ENCODE results near the gene SLC4A2. TPM values are rescaled to one million over a fixed set of nuclear protein-coding genes. Genes with fewer than 3 reads are reported as not detected.
A peak's percentile ranks its signal among the peaks of the same experiment; 100 is the strongest.

Gene SLC4A2
- total and polyA plus RNA-seq, 7 donors = 26.5 to 39.8 (median 32.0) TPM

- no peak overlapping the region for H3K27ac ChIP-seq
- no peak overlapping the region for H3K4me3 ChIP-seq
- peaks cover 0 to 83% (median 17%) of the 10 kb centered on the region in 3 donors for H3K27me3 ChIP-seq (ENCODE audit: insufficient read depth in 3 of 3, low read length in 2 of 3)
- TF ChIP-seq, protein P1, sequence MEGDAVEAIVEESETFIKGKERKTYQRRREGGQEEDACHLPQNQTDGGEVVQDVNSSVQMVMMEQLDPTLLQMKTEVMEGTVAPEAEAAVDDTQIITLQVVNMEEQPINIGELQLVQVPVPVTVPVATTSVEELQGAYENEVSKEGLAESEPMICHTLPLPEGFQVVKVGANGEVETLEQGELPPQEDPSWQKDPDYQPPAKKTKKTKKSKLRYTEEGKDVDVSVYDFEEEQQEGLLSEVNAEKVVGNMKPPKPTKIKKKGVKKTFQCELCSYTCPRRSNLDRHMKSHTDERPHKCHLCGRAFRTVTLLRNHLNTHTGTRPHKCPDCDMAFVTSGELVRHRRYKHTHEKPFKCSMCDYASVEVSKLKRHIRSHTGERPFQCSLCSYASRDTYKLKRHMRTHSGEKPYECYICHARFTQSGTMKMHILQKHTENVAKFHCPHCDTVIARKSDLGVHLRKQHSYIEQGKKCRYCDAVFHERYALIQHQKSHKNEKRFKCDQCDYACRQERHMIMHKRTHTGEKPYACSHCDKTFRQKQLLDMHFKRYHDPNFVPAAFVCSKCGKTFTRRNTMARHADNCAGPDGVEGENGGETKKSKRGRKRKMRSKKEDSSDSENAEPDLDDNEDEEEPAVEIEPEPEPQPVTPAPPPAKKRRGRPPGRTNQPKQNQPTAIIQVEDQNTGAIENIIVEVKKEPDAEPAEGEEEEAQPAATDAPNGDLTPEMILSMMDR (IDR thresholded peaks at IDR 0.05) = no peak
- ATAC-seq = peak; percentile 37 to 58 (median 40)
- H3K9me3 ChIP-seq = no peaks in the 10 kb centered on the region
- no peaks in the 10 kb centered on the region for H3K36me3 ChIP-seq (ENCODE audit: insufficient read depth in 1 of 2, low read depth in 1 of 2)
- H3K4me1 ChIP-seq = peaks cover 8% of the 10 kb centered on the region
- 32 to 36% (median 34%) methylated on average over 8 of the region's 8 CpGs for WGBS, 3 donors
- intact Hi-C loops (cut with DNase I) = loop anchor here in 1 of 2 donors (5.0 kb wide), 1 partner anchor 97 kb away; no protein-coding TSS in a partner anchor
- no peak for DNase-seq
Measured at GRCh38 chr7:151014950-151015349, 44.4 kb upstream of the SLC4A2 start.

DNA sequence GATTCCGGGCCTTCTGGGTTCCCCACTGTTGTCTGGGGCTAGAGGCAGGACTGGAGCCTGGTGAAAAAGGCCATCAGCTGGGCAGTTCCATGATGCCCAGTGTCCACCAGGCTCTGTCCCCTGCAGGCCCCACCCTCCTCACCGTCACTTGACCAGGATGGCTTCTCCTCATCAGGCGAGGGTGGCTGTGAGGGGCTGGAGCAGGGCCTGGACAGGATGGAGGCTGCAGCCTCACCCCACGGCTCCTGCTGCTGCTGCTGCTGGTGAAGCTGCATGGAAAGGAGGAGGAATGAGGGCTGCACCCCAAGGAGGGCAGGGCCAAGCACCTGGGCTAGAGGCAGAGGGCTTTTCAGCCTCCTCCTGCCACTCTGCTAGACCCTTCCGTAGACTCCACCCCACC lies 43.4 kb upstream of the SLC4A2 start:
- Histone ChIP-seq H3K4me1 (peaks cover 8% of the 10 kb centered on the region), H3K36me3 (ENCODE audit: insufficient read depth in 1 of 2, low read depth in 1 of 2) (no peaks in the 10 kb centered on the region), H3K9me3 (no peaks in the 10 kb centered on the region), H3K27me3 (ENCODE audit: insufficient read depth in 3 of 3, low read length in 2 of 3) (peaks cover 0 to 78% (median 15%) of the 10 kb centered on the region in 3 donors), H3K27ac (no peak overlapping the region), H3K4me3 (no peak overlapping the region)
- TF ChIP-seq, protein P1 (IDR thresholded peaks at IDR 0.05) = no peak
- no peak for DNase-seq
- no peak for ATAC-seq
- intact Hi-C loops (cut with DNase I) = no loop called here
- WGBS, 3 donors = 72 to 84% (median 81%) methylated on average over 5 of the region's 5 CpGs

DNA sequence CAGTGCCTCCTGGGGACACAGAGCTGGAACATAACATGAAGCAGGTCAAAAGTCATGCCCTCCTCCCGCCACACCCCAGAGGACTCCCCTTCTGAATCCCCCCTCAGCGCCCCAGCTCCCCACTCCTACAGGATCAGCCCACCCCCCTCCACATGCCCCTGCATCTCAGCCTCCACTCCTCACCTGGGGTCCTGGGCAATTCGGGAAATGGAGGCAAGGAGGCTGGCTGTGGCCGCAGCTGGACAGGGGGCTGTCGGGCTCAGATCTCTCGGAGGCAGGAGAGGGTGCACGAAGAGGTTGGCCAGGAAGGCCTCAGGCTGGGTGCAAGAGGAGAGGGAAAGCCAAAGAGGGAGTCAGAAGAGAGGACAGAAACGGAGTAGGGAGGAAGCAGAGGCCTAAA lies 42.9 kb upstream of the SLC4A2 start:
- Histone ChIP-seq H3K4me3 (no peak overlapping the region), H3K27ac (no peak overlapping the region), H3K27me3 (ENCODE audit: insufficient read depth in 3 of 3, low read length in 2 of 3) (peaks cover 0 to 78% (median 15%) of the 10 kb centered on the region in 3 donors), H3K4me1 (peaks cover 8% of the 10 kb centered on the region), H3K36me3 (ENCODE audit: insufficient read depth in 1 of 2, low read depth in 1 of 2) (no peaks in the 10 kb centered on the region), H3K9me3 (no peaks in the 10 kb centered on the region)
- WGBS, 3 donors = 83 to 89% (median 85%) methylated on average over 8 of the region's 8 CpGs
- intact Hi-C loops (cut with DNase I) = no loop called here
- no peak for ATAC-seq
- DNase-seq = no peak
- TF ChIP-seq, protein P1 (IDR thresholded peaks at IDR 0.05) = no peak

DNA sequence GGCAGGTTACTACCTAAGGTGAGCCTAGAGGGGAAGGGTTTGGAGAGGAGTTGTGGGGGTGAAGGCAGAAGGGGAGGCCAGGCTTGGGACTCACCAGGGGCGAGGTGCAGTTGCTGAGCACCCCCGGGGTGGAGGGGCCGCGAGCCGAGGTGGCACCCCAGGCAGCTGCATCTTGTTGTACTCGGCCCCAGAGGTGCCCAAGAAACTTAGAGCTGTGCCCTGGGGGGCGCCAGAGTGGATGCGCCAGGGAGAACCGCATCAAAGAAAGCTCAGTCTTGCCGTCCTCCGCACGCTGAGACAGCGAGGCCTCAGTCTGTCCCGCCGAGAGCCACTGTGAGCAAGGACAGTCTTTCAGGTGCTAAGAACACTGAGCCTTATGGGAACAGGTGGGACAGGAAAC lies 42.4 kb upstream of the SLC4A2 start:
- TF ChIP-seq, protein P1 (IDR thresholded peaks at IDR 0.05) = no peak
- Histone ChIP-seq H3K27me3 (ENCODE audit: insufficient read depth in 3 of 3, low read length in 2 of 3) (peaks cover 0 to 76% (median 13%) of the 10 kb centered on the region in 3 donors), H3K4me3 (no peak overlapping the region), H3K9me3 (no peaks in the 10 kb centered on the region), H3K4me1 (peaks cover 8% of the 10 kb centered on the region), H3K36me3 (ENCODE audit: insufficient read depth in 1 of 2, low read depth in 1 of 2) (no peaks in the 10 kb centered on the region), H3K27ac (no peak overlapping the region)
- 84 to 88% (median 85%) methylated on average over 14 to 15 of the region's 15 CpGs for WGBS, 3 donors
- no peak for DNase-seq
- ATAC-seq = no peak
- intact Hi-C loops (cut with DNase I) = no loop called here

GRCh38 chr7:151017370-151017952 lies 41.9 kb upstream of the SLC4A2 start:
- peaks cover 0 to 71% (median 10%) of the 10 kb centered on the region in 3 donors for H3K27me3 ChIP-seq (ENCODE audit: insufficient read depth in 3 of 3, low read length in 2 of 3)
- no peak for ATAC-seq
- intact Hi-C loops (cut with DNase I) = no loop called here

More at GRCh38 chr7:151017370-151017952, 41.9 kb upstream of the SLC4A2 start:
- no peak overlapping the region for H3K27ac ChIP-seq
- no peak for DNase-seq
- no peak overlapping the region for H3K4me3 ChIP-seq
- H3K36me3 ChIP-seq (ENCODE audit: insufficient read depth in 1 of 2, low read depth in 1 of 2) = no peaks in the 10 kb centered on the region
- H3K4me1 ChIP-seq = peaks cover 8% of the 10 kb centered on the region
- TF ChIP-seq, protein P1 (IDR thresholded peaks at IDR 0.05) = no peak
- H3K9me3 ChIP-seq = no peaks in the 10 kb centered on the region
- 40 to 49% (median 46%) methylated on average over 13 of the region's 13 CpGs for WGBS, 3 donors

Data from psoas muscle (tissue), 8 donors.